Coronary artery (tissue), 2 donors: ENCODE results near the gene TENT4A.

Experiments
- DNase-seq: peaks from one replicate; pipeline ENCODE4 v3.0.0-alpha.2; 2017; ENCODE audit warnings: low spot score
- H3K27ac ChIP-seq, 2 donors: fragments of 200-600 bp; sonication (generic); one replicate each; pipeline ENCODE4 v1.5.1; 2016 to 2019
- H3K4me3 ChIP-seq: fragments of 200-600 bp; sonication (generic); 2 replicates; pipeline ENCODE4 v1.5.1; 2016; ENCODE audit warnings: mild to moderate bottlenecking, moderate library complexity
- TF ChIP-seq, protein P1 (sequence below): fragments of 200-600 bp; sonication (generic); IDR thresholded peaks from one replicate; pipeline ENCODE4 v1.5.1; 2019; ENCODE audit warnings: antibody characterized with exemption

Gene TENT4A

DNA sequence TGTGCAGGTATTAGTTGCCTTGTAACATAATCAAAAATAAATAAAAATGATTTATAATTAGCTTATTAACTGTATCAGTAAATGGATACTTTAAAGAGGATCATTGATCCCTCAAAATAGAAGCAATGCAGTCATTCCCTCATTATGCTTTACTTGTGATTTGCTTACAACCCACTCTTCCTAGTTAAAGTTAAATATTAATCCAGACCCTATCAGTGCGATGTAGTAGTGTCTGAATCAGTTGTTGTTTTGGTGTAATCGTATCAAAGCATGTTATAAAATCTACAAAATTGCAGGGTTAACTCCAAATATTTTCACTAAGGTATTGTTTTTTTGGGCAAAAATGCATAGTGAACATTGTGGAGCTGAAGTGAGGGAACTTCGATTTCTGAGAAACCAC is 17.6 kb downstream of the TENT4A start:
- TF ChIP-seq, protein P1, sequence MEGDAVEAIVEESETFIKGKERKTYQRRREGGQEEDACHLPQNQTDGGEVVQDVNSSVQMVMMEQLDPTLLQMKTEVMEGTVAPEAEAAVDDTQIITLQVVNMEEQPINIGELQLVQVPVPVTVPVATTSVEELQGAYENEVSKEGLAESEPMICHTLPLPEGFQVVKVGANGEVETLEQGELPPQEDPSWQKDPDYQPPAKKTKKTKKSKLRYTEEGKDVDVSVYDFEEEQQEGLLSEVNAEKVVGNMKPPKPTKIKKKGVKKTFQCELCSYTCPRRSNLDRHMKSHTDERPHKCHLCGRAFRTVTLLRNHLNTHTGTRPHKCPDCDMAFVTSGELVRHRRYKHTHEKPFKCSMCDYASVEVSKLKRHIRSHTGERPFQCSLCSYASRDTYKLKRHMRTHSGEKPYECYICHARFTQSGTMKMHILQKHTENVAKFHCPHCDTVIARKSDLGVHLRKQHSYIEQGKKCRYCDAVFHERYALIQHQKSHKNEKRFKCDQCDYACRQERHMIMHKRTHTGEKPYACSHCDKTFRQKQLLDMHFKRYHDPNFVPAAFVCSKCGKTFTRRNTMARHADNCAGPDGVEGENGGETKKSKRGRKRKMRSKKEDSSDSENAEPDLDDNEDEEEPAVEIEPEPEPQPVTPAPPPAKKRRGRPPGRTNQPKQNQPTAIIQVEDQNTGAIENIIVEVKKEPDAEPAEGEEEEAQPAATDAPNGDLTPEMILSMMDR: no peak
- Histone ChIP-seq H3K4me3 (no peak overlapping the region), H3K27ac (no peak overlapping the region)
- no peak for DNase-seq

DNA sequence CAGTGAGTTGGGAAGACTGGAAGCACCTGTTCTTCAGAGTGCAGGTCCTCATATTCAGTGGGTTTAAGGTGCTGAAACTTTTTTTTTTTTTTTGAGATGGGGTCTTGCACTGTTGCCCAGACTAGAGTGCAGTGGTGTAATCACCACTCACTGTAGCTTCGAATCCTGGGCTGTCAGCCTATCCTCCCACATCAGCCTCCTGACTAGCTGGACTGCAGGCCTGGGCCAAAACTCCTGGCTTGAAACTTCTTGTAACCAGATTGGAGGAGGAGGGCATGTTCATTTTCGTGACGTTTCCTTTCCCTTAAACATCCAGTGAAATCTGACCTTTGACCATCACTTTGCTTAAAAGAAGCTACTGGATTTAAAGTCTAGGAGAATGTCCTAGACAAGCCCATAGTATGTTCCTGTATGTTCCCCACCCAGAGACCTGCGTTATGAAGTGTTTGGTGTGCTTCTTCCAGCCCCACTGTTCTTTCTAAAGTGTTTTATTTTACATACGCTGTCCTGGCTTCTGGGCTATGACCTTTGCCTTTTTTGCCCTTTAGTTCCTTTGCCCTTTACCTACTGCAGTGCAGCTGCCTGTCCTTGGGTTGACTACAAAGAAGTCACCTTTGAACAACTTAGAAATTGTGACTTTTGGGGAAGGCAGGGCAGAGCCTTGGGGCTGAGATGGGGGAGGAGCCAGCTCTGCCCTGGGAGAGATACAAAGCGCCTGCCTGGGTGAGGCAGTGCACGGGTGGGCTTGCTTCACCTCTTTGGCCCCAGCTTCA is 18.4 kb downstream of the TENT4A start:
- TF ChIP-seq, protein P1: no peak
- no peak for DNase-seq
- peak overlapping the region; percentile 51 for H3K4me3 ChIP-seq
- peak overlapping the region in 1 of 2 donors; percentile 81 for H3K27ac ChIP-seq

DNA sequence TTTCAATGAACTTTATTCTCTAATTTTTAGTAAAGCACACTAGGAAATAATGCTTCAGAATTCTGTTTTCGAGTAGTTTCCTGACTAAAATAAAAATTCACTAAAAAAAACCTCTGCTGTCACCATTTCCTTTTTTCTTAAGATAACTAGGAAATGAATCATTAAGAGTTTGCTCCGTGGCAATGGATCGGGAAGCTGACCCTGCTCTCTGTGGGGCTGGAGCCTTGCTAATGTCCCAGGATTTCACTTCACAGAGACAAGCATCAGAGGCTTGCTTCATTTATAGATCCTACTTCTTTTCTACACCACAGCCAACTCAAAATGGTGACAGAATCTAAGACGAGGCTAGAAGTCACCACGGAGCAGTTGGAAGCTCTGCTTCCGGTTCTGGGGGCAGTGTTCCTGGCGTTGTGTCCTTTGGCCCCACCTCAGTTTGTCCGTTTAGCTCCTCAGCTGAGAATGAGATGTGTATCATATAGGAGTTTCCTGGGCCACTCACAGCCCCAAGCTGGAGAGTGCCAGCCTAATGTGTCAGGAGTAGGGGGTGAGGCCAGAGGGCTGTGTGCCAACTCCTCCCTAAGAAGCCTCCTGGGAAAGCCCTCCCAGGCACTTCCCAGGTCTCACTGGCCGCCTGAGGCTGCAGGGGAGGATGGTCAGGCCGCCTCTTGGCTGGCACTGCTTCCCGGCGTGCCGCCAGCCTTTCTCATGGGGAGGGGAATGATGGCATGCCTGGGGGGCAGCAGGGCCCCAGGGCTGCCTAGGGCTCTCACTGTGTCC is 19.6 kb downstream of the TENT4A start:
- H3K27ac ChIP-seq: peak overlapping the region; percentile 30 to 81
- DNase-seq: no peak
- peak overlapping the region; percentile 51 for H3K4me3 ChIP-seq
- TF ChIP-seq, protein P1: no peak

DNA sequence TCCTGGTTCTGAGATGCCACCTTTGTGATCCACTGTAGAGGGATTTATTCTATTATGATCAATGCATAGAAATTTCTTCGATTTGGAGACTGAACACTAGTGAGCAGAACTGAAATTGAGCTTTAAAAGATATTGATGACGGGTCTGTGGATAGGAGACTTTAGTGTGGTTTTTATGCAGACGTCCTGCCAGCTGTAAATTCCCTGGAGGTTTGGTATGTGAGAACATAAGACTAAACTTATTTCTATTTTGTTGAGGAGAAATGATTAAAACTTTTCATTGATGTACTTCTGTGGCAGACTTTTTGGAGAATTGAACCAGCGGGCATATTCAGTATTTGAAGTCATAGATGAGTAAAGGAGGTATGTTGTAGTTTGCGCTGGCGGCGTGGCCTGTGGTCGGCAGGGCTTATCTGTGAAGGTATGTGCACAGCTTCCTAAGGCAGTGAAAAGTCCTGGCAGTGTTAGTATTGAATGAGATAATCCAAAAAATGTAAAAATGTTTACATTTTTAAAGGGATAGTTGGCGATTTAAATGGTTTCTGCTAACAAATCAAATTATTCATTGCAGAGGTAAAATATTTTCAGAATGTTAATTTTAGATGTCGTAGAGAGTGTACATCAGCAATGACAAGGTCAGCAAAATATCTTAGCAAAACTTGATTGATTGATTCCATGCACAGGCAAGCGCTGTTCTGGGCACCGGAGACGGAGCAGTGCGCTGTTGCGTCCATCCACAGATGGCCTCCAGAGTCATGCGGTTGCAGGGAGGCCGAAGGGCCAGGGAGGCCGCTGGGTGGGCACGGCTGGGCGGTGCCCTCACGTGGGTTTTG is 20.4 kb downstream of the TENT4A start:
- Histone ChIP-seq H3K4me3 (peak overlapping the region; percentile 51), H3K27ac (peak overlapping the region; percentile 30 to 81)
- DNase-seq: no peak
- TF ChIP-seq, protein P1: no peak

DNA sequence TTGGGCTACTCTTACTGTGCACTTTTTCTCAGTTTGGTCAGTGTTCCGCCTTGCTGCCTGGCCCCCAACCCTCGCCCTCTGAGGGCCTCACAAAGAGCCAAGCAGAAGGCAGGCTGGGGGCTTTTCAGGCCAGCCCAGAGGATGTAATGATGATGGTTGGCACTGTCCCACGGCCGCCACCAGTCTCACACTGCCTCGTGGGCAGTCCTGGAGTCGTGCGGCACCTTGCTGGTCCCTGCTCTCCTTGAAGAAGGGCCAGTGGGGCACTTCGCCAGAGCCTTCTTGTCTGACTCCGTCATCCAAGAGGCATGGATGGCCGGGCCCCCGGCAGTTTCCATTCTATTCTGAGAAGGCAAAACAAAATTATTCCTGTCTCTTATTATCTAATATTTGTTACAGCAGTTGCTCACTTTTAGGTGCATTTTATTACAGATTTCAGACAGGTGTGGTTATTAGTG is 21.0 kb downstream of the TENT4A start:
- H3K27ac ChIP-seq: no peak overlapping the region
- peak; percentile 62 for DNase-seq
- TF ChIP-seq, protein P1: no peak
- H3K4me3 ChIP-seq: no peak overlapping the region

DNA sequence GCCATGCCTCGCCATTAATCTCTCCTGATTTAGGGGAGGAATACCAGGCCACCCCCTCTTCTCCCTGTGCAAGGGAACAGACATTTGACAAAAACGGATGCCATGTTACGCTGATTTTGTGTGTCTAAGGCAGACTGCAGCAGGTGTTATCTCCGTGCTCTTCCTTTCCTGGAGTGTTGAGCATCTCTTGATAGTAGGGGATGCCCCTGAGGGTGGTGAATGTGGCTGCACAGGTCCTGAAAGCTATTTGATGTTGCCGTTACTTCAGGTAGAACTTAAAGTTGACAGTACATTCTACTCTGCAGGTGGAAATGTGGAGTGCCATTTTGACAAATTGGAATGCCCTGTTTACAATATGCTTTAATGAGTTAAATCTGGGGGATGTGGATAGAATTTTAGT is 21.5 kb downstream of the TENT4A start:
- no peak overlapping the region for H3K4me3 ChIP-seq
- TF ChIP-seq, protein P1: no peak
- no peak overlapping the region for H3K27ac ChIP-seq
- DNase-seq: no peak
